SU-DHL-6 (cell line): ENCODE results near the gene NXN.

Experiments used
- H2AFZ ChIP-seq: fragments of 200-600 bp; sonication (generic); 2 replicates; pipeline ENCODE4 v1.6.1; 2014; ENCODE audit warnings: low read depth, mild to moderate bottlenecking, moderate library complexity, mixed read lengths, antibody characterized with exemption, low read length; ENCODE audit not compliant: severe bottlenecking
- H3F3A ChIP-seq: fragments of 200-600 bp; shearing (Covaris generic); 2 replicates; pipeline ENCODE4 v1.6.0; 2016; ENCODE audit warnings: antibody characterized with exemption, mild to moderate bottlenecking; ENCODE audit not compliant: insufficient read depth
- H3K27ac ChIP-seq: fragments of 200-600 bp; sonication (generic); 2 replicates; pipeline ENCODE4 v1.5.1; 2016; ENCODE audit warnings: low read depth, mild to moderate bottlenecking, low read length, moderate library complexity, mixed read lengths
- H3K27me3 ChIP-seq: fragments of 200-600 bp; sonication (generic), shearing (Covaris generic); 2 replicates; pipeline ENCODE4 v1.6.0; 2014; ENCODE audit warnings: mild to moderate bottlenecking, low read length
- H3K36me3 ChIP-seq: fragments of 200-600 bp; sonication (generic); 2 replicates; pipeline ENCODE4 v1.6.1; 2014; ENCODE audit warnings: mild to moderate bottlenecking, low read length, mixed read lengths
- H3K4me2 ChIP-seq: fragments of 300-600, 200-600 bp; shearing (Covaris generic), sonication (generic); 2 replicates; pipeline ENCODE4 v1.6.0; 2014; ENCODE audit warnings: low read length, low read depth, mild to moderate bottlenecking; ENCODE audit not compliant: poor library complexity, severe bottlenecking
- H3K4me3 ChIP-seq: fragments of 200-600 bp; sonication (generic); 2 replicates; pipeline ENCODE4 v1.5.1; 2014; ENCODE audit warnings: antibody characterized with exemption, low read length, mild to moderate bottlenecking, mixed read lengths; ENCODE audit not compliant: insufficient read depth, poor library complexity, severe bottlenecking
- H3K79me2 ChIP-seq: fragments of 200-600 bp; sonication (generic); 2 replicates; pipeline ENCODE4 v1.6.1; 2014; ENCODE audit warnings: mild to moderate bottlenecking, low read length, moderate library complexity; ENCODE audit not compliant: insufficient read depth
- H3K9ac ChIP-seq: fragments of 200-600 bp; sonication (generic); 2 replicates; pipeline ENCODE4 v1.7.0; 2014; ENCODE audit warnings: mild to moderate bottlenecking, low read length
- H3K9me2 ChIP-seq: fragments of 200-600 bp; sonication (generic); replicated peaks from 2 replicates; pipeline ENCODE4 v1.6.1; 2014; ENCODE audit warnings: low read length; ENCODE audit not compliant: insufficient read depth
- H3K9me3 ChIP-seq: fragments of 200-600 bp; sonication (generic); 2 replicates; pipeline ENCODE4 v1.6.1; 2014; ENCODE audit warnings: low read length, mixed read lengths; ENCODE audit not compliant: insufficient read depth
- H4K20me1 ChIP-seq: fragments of 200-600 bp; sonication (generic); 2 replicates; pipeline ENCODE4 v1.6.1; 2014; ENCODE audit warnings: low read depth, mild to moderate bottlenecking, antibody characterized with exemption, low read length, moderate library complexity, mixed read lengths
- CTCF ChIP-seq: fragments of 200-600 bp; sonication (generic); IDR thresholded peaks from one replicate; pipeline ENCODE4 v1.5.1; 2017; ENCODE audit warnings: antibody characterized with exemption, mild to moderate bottlenecking, low read length, moderate library complexity; ENCODE audit not compliant: insufficient read depth, poor library complexity, severe bottlenecking
- EZH2phosphoT487 ChIP-seq: fragments of 200-600 bp; sonication (generic), shearing (Covaris generic); conservative IDR thresholded peaks from 2 replicates; pipeline ENCODE4 v1.6.1; 2018; ENCODE audit warnings: mild to moderate bottlenecking, antibody characterized with exemption, low read length, moderate library complexity, mixed read lengths

The NXN gene

GRCh38 chr17:852349-852748 lies 127.2 kb downstream of the NXN start:
- Histone ChIP-seq H3K36me3 (no peaks in the 10 kb centered on the region), H3K4me2 (no peak overlapping the region), H3K9me3 (no peaks in the 10 kb centered on the region), H3K27ac (no peak overlapping the region), H3K9ac (no peak overlapping the region), H2AFZ (no peak overlapping the region), H4K20me1 (no peaks in the 10 kb centered on the region), H3F3A (no peaks in the 10 kb centered on the region), H3K27me3 (no peaks in the 10 kb centered on the region), H3K9me2 (no peaks in the 10 kb centered on the region), H3K4me3 (no peak overlapping the region), H3K79me2 (no peaks in the 10 kb centered on the region)
- no peak for TF ChIP-seq EZH2phosphoT487
- no peak for TF ChIP-seq CTCF

- H3K4me3 ChIP-seq: no peak overlapping the region
Measured at GRCh38 chr17:851924-852323, 127.7 kb downstream of the NXN start.

GRCh38 chr17:850851-851763 lies 128.5 kb downstream of the NXN start:
- no peaks in the 10 kb centered on the region for H3K27me3 ChIP-seq

More at GRCh38 chr17:851924-852323, 127.7 kb downstream of the NXN start:
- no peaks in the 10 kb centered on the region for H3F3A ChIP-seq
- H3K4me2 ChIP-seq: no peak overlapping the region
- TF ChIP-seq CTCF: no peak
- no peak for TF ChIP-seq EZH2phosphoT487
- no peaks in the 10 kb centered on the region for H4K20me1 ChIP-seq
- H3K27me3 ChIP-seq: no peaks in the 10 kb centered on the region
- no peaks in the 10 kb centered on the region for H3K9me3 ChIP-seq
- H3K79me2 ChIP-seq: no peaks in the 10 kb centered on the region
- no peaks in the 10 kb centered on the region for H3K36me3 ChIP-seq
- no peaks in the 10 kb centered on the region for H3K9me2 ChIP-seq
- no peak overlapping the region for H3K27ac ChIP-seq
- H2AFZ ChIP-seq: no peak overlapping the region
- H3K9ac ChIP-seq: no peak overlapping the region

More at GRCh38 chr17:850851-851763, 128.5 kb downstream of the NXN start:
- Histone ChIP-seq H3K27ac (no peak overlapping the region), H3K79me2 (no peaks in the 10 kb centered on the region), H3K9me2 (no peaks in the 10 kb centered on the region), H4K20me1 (no peaks in the 10 kb centered on the region), H3K4me2 (no peak overlapping the region), H3F3A (no peaks in the 10 kb centered on the region), H3K9me3 (no peaks in the 10 kb centered on the region), H3K36me3 (no peaks in the 10 kb centered on the region), H3K4me3 (no peak overlapping the region), H2AFZ (no peak overlapping the region), H3K9ac (no peak overlapping the region)
- TF ChIP-seq EZH2phosphoT487 (no peak), CTCF (no peak)
